ENCODE results near the gene SHISA6.

- TF ChIP-seq CTCF (IDR thresholded peaks at IDR 0.05) (no peak), POLR2A (IDR thresholded peaks at IDR 0.05) (no peak)
Measured at GRCh38 chr17:11547853-11548252, 306.8 kb downstream of the SHISA6 start.

Data from thyroid gland (tissue), 4 donors.